Neural cell (in vitro differentiated cells): ENCODE measurements around the gene FKBP2.

Experiments used
- EP300 ChIP-seq: fragments of 450-650 bp; conservative IDR thresholded peaks from 2 replicates; pipeline ENCODE4 v1.6.1; 2014; ENCODE audit warnings: antibody characterized with exemption, mild to moderate bottlenecking, moderate library complexity; ENCODE audit not compliant: poor library complexity, severe bottlenecking
- EZH2 ChIP-seq: fragments of 200-600, 300-800 bp; shearing (Covaris generic), sonication (generic); IDR thresholded peaks from 2 replicates; pipeline ENCODE4 v1.6.1; 2014; ENCODE audit warnings: antibody characterized with exemption, low read length, borderline replicate concordance, mild to moderate bottlenecking; ENCODE audit not compliant: insufficient read depth, poor library complexity, severe bottlenecking
- MXI1 ChIP-seq: fragments of 450-650 bp; conservative IDR thresholded peaks from 2 replicates; pipeline ENCODE4 v1.6.1; 2014; ENCODE audit warnings: antibody characterized with exemption, mild to moderate bottlenecking; ENCODE audit not compliant: poor library complexity, severe bottlenecking
- POLR2AphosphoS5 ChIP-seq: IDR thresholded peaks from 2 replicates; pipeline ENCODE4 v1.6.1; 2012
- RAD21 ChIP-seq: fragments of 450-650 bp; conservative IDR thresholded peaks from 2 replicates; pipeline ENCODE4 v1.6.1; 2014; ENCODE audit warnings: antibody characterized with exemption, mild to moderate bottlenecking, moderate library complexity
- SMC3 ChIP-seq: fragments of 450-650 bp; conservative IDR thresholded peaks from 2 replicates; pipeline ENCODE4 v1.6.1; 2014; ENCODE audit warnings: antibody characterized with exemption, mild to moderate bottlenecking, moderate library complexity; ENCODE audit not compliant: poor library complexity
- TAF1 ChIP-seq: IDR thresholded peaks from 2 replicates; pipeline ENCODE4 v1.6.1; 2012; ENCODE audit warnings: low read depth
- TF ChIP-seq, protein P1 (sequence below): fragments of 450-650 bp; IDR thresholded peaks from 2 replicates; pipeline ENCODE4 v1.5.1; 2014; ENCODE audit warnings: antibody characterized with exemption, mild to moderate bottlenecking, moderate library complexity; ENCODE audit not compliant: poor library complexity, severe bottlenecking
- TF ChIP-seq, protein P2 (sequence below): IDR thresholded peaks from 2 replicates; pipeline ENCODE4 v1.6.1; 2012; ENCODE audit warnings: borderline replicate concordance

GRCh38 chr11:64275031-64275800 lies 34.3 kb downstream of the FKBP2 start:
- TF ChIP-seq, protein P1, sequence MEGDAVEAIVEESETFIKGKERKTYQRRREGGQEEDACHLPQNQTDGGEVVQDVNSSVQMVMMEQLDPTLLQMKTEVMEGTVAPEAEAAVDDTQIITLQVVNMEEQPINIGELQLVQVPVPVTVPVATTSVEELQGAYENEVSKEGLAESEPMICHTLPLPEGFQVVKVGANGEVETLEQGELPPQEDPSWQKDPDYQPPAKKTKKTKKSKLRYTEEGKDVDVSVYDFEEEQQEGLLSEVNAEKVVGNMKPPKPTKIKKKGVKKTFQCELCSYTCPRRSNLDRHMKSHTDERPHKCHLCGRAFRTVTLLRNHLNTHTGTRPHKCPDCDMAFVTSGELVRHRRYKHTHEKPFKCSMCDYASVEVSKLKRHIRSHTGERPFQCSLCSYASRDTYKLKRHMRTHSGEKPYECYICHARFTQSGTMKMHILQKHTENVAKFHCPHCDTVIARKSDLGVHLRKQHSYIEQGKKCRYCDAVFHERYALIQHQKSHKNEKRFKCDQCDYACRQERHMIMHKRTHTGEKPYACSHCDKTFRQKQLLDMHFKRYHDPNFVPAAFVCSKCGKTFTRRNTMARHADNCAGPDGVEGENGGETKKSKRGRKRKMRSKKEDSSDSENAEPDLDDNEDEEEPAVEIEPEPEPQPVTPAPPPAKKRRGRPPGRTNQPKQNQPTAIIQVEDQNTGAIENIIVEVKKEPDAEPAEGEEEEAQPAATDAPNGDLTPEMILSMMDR = no peak
- no peak for TF ChIP-seq EP300
- no peak for TF ChIP-seq SMC3
- no peak for TF ChIP-seq POLR2AphosphoS5
- TF ChIP-seq MXI1 = no peak
- TF ChIP-seq EZH2 = no peak
- TF ChIP-seq, protein P2, sequence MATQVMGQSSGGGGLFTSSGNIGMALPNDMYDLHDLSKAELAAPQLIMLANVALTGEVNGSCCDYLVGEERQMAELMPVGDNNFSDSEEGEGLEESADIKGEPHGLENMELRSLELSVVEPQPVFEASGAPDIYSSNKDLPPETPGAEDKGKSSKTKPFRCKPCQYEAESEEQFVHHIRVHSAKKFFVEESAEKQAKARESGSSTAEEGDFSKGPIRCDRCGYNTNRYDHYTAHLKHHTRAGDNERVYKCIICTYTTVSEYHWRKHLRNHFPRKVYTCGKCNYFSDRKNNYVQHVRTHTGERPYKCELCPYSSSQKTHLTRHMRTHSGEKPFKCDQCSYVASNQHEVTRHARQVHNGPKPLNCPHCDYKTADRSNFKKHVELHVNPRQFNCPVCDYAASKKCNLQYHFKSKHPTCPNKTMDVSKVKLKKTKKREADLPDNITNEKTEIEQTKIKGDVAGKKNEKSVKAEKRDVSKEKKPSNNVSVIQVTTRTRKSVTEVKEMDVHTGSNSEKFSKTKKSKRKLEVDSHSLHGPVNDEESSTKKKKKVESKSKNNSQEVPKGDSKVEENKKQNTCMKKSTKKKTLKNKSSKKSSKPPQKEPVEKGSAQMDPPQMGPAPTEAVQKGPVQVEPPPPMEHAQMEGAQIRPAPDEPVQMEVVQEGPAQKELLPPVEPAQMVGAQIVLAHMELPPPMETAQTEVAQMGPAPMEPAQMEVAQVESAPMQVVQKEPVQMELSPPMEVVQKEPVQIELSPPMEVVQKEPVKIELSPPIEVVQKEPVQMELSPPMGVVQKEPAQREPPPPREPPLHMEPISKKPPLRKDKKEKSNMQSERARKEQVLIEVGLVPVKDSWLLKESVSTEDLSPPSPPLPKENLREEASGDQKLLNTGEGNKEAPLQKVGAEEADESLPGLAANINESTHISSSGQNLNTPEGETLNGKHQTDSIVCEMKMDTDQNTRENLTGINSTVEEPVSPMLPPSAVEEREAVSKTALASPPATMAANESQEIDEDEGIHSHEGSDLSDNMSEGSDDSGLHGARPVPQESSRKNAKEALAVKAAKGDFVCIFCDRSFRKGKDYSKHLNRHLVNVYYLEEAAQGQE = no peak
- no peak for TF ChIP-seq RAD21
- TF ChIP-seq TAF1 = no peak
